ENCODE data around the gene GALNT5.

GRCh38 chr2:157336137-157337010, 78.9 kb downstream of the GALNT5 start:
- peak in 2 of 3 experiments; percentile 47 to 59 for TF ChIP-seq CTCF (IDR thresholded peaks at IDR 0.05)
- no peak for TF ChIP-seq POLR2A (IDR thresholded peaks at IDR 0.05; ENCODE audit: low read depth)

All from esophagus muscularis mucosa (tissue), 3 donors.